SK-MEL-5 (cell line): ENCODE measurements around the gene ATP6V0C. TPM values are rescaled to one million over a fixed set of nuclear protein-coding genes. Genes with fewer than 3 reads are reported as not detected.
"Not testable (repeated sequence)": the region's sequence is repeated elsewhere in the genome, so short reads cannot be mapped to it uniquely, and the experiment has no call there.

ENCODE experiments used
- DNase-seq: peaks from one replicate; pipeline ENCODE4 v3.0.0-alpha.2; 2016; ENCODE audit warnings: low read depth, low spot score
- in situ Hi-C: cut with HindIII; loops from 2 replicates; pipeline ENCODE4 v1.10.0; 2016; ENCODE audit warnings: low sequenced_read_pairs, high pct_unique_total_duplicates, low pct_unique_long_range_greater_than_20kb
- total RNA-seq: library from RNA; depleted of rRNA; stranded (reverse); fragments of >200 nt; shearing (Covaris generic); gene quantifications from 2 replicates; pipeline ENCODE4 v1.2.3, GENCODE V29; 2014

The ATP6V0C gene
- total RNA-seq, 1 experiment from 2014 or later = 77.8 TPM

DNA sequence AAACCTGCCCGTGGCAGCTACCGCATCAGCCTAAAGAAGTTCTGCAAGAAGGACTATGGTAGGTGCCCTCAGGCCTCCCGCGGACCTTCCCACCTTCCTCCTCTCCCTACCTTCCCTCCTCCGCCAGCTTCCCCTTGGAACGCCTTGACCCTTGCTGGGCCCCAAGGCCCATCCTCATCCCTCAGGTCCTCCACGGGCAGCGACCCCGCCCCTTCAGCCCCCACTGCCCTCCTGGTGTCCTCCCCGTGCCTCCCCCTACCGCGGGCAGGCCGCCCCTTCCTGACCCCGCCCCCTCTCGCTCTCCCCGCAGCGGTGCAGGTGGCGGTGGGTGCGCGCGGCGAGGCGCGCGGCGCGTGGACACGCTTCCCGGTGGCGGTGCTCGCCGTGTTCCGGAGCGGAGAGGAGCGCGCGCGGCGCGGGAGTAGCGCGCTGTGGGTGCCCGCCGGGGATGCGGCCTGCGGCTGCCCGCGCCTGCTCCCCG, 40.3 kb upstream of the ATP6V0C start:
- no peak for DNase-seq
- in situ Hi-C loops = no loop called here

DNA sequence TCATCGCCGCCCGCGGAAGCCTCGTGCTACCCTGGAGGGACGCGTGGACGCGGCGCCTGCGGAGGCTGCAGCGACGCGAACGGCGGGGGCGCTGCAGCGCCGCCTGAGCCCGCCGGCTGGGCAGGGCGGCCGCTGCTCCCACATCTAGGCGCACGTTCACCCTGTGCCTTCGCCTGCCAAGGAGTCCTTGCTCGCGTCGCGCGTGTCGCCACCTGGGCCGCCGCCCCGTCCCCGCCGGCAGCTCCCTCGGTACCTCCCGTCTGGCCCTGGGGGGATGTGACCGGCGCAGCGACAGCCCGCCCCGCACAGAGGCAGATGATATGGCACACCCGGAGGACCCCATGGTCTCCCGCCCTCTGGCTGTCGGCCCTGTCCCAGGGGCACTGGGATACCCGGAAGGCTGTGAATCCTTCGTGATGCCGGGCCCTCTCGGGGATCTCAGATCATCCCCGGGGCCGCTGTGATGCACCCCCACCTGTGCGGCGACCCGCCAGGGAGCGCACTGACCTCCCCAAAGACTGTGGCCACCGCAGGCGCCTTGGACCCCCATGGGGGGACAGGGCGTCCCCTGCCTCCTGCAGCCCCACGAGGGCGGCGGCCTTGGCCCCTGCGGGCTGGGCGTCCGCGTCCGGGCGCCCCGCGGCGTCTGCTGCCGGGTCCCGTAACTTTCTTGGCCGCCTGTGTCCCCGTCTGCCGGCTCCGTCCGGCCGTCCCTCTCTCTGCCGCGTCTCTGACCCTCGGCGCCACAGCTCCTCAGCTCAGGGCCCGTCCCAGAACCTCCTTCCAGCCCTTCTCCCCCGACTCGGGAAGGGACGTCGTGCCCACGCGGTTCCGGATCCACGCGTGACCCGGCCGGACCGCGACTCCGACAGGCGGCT, 39.5 kb upstream of the ATP6V0C start:
- DNase-seq = peak; percentile 34
- in situ Hi-C loops = no loop called here

DNA sequence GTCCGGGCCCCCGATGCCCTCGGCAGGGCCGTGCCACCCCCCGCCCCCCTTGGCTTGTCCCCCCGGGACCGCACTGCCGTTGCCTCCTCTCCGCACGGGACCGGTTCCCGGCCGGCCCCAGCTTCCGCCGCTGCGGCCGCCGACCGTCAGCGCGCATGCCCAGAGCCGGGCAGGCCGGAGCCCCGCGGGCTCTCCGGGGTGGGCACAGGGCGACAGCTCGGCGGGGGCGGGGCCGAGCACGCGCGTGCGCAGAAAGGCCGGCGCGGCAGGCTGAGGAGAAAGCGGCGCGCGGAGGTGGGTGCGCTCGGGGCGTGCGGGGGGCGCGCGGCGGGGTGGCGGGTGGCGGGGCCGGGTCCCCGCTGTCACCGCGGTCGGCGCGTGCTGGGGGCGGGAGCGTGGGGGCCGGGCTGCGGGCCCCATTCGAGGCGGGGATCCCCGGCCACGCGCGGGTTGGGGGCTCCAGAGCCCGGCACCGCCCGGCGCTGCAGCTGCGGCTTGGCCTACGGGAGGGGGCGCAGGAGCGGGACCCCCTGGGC, 38.8 kb upstream of the ATP6V0C start, which contains the start of gene TBC1D24:
TSS of gene TBC1D24 (plus strand) at position 251 of the 536 bp plus-strand sequence. CDS start 21,022 bp downstream, outside the sequence.
- in situ Hi-C loops = no loop called here
- peak; percentile 82 for DNase-seq

DNA sequence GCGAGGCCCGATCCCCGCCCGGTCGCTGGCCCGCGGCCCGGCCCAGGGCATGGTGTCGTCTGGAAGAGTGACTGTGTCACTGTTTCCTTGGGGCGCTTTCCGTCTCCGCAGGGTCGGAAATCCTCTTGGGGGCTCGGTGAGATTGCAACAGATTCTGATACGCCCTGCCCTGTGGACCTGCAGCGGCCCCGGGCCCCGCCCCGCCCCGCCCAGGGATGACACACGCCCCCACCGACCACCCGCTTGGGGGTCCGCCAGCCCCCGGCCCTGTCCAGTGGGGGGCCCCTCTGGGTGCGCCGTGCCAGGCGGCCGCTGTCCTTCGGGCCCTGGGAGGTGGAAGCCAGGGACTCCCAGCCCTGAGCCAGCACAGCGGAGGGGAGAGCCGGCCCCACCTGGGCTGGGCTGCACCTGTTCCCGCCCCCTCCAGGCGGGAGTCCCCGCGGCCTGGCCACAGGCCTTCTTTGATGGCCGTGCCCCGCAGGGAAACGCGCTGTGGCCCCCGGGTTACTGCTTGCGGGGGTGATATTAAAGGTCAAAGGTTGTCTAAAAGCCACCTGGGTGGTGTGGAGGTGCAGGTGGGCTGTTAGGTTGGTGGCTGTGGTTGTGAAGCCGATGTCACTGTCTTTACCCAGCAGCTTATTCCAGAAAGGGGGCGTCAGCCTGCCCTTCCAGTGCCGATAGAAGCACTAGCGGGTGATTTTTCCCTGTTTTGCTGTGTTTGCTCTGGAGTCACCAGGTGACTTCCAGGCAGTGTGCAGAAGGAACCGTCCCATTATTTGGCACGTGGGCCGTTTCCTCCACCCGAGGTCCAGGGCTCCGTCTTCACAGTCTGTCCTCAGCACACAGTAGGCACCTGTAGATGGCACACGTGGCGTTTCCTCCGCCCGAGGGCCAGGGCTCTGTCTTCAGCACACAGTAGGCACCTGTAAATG, 38.1 kb upstream of the ATP6V0C start:
- no peak for DNase-seq
- in situ Hi-C loops = no loop called here

DNA sequence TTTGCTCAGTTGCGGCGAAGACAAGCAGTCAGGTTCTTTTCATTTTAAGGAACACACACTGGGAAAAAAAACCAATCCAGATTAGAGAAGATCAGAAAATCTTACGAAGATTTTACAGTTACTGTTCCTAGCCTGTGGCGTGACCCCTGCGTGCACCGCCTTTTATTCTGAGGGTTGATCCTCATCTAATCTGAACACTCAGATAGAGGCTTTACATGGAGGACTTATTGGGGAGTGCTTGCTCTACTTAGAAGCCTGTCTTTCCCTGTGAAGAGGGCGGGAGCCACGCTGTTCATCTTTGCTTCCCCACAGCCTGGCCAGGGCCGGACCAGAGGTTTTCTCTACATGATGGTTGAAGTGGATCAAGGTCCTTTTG, 37.4 kb upstream of the ATP6V0C start:
- in situ Hi-C loops = no loop called here
- no peak for DNase-seq

DNA sequence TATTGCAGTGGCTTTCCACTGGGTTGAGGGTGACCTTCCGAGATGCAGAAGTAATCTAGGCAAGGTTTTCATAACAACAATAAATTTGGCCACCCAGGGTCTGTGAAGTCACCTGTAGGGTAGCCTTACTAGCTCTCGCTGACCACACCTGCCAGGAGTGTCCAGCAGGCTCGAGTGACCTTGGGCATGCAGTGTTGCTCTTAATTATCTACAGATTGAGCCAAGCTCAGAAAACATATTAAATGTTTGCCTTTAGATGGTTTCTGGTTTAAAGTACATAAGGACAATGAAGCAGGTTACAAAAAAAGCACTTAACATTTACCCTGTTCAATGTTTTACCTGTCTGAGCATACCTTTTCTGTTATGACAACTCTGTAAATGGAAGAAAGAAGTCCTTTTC, 37.0 kb upstream of the ATP6V0C start:
- DNase-seq = no peak

DNA sequence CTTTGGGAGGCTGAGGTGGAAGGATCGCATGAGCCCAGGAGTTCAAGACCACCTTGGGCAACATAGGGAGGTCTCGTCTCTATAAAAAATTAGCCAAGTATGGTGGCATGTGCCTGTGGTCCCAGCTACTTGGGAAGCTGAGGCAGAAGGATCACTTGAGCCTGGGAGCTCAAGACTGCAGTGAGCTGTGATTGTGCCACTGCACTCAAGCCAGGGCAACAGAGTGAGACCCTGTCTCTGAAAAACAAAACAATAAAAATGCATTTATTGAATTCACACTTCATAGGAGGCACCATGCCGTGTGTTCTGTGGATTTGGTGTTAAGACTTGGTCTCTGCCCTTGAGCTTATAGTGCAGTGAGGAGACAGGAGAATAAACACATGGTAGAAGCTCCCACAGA, 36.4 kb upstream of the ATP6V0C start:
- DNase-seq = no peak
- in situ Hi-C loops = no loop called here

More for the DNA sequence above, 37.0 kb upstream of the ATP6V0C start:
- in situ Hi-C loops = no loop called here

DNA sequence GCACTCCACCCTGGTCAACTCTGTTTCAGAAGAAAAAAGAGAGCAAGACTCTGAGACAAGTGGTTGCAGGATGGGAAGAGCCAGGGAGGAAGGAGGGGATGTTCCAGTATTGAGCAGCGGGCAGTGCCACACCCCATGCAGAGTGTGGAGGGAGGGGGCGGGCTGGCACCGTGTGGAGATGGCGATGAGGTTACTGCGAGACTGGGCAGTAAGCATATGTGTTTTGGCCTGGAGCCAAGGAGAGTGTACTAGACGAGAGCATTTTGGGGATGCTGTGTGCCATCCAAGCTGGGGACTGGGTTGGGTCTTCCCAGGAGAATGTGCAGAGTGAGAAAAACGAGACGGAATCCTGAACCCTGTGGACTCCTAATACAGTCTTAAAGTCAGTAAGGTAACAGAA, 35.5 kb upstream of the ATP6V0C start:
- in situ Hi-C loops = no loop called here
- DNase-seq = no peak

DNA sequence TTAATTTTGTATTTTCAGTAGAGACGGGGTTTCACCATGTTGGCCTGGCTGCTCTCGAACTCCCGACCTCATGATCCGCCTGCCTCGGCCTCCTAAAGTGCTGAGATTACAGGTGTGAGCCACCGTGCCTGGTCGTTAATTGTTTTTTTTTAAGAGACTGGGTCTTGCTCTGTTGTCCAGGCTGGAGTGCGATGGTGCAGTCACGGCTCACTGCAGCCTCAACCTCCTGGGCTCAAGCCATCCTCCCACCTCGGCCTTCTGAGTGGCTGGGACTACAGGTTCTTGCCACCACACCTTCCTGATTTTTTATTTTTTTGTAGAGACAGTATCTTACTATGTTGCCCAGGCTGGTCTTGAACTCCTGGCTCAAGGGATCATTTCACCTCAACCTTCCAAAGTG, 33.8 kb upstream of the ATP6V0C start:
- DNase-seq, in situ Hi-C loops: not testable (repeated sequence)

DNA sequence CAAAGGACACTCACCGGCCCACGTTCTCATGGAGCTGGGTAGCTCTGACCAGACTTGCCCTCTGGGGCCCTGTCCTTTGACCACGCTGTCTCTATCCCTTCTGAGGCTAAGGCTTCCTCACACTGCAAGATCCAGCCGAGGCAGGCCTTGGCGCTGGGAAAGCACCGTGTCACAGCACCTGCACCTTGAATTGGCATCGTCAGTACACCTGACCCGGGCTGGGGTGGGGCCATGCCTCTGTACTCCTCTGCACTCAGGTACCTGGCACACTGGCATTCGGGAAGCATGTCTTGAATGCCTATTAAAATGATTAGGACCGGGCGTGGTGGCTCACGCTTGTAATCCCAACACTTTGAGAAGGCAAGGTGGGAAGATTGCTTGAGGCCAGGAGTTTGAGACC, 32.8 kb upstream of the ATP6V0C start:
- in situ Hi-C loops = no loop called here
- DNase-seq = no peak

DNA sequence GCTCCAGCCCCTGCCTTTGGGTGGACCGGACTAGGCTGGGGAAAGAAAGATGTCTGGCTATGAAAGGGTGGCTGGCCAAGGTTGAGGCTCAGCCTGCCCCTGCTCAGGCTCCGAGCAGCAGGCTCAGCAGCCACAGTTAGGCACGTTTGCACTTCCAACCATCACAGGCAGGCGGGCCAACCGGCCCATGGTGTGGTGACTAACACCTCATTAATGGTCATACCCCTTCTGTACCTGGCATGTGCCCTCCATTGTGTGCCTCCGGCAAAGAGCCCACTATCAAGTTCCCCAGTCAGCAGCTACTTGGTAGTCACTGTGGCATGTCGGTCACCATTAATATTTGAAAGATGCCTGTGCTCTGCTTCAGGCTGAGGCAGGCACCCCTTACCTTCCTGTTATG, 32.1 kb upstream of the ATP6V0C start:
- in situ Hi-C loops = no loop called here
- no peak for DNase-seq

DNA sequence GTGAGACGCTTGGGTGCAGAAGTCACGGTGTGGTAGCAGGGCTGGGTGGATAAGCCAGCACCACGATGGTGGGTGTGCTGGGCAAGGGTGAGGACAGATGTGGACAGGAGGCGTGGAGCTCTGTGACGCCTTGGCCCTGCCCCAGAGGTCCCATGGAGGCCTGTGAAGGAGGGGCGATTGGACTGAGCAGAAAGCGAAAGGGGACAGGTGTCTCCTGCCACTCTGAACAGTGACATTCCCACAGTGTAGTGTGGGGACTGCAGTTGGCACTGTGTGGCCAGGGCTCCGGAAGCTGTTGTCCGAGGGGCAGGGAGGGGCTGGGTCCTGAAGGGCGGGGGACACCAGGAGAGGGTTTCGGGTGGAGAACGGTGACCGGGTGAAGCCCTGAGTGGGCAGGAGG, 31.5 kb upstream of the ATP6V0C start:
- in situ Hi-C loops = no loop called here
- no peak for DNase-seq

DNA sequence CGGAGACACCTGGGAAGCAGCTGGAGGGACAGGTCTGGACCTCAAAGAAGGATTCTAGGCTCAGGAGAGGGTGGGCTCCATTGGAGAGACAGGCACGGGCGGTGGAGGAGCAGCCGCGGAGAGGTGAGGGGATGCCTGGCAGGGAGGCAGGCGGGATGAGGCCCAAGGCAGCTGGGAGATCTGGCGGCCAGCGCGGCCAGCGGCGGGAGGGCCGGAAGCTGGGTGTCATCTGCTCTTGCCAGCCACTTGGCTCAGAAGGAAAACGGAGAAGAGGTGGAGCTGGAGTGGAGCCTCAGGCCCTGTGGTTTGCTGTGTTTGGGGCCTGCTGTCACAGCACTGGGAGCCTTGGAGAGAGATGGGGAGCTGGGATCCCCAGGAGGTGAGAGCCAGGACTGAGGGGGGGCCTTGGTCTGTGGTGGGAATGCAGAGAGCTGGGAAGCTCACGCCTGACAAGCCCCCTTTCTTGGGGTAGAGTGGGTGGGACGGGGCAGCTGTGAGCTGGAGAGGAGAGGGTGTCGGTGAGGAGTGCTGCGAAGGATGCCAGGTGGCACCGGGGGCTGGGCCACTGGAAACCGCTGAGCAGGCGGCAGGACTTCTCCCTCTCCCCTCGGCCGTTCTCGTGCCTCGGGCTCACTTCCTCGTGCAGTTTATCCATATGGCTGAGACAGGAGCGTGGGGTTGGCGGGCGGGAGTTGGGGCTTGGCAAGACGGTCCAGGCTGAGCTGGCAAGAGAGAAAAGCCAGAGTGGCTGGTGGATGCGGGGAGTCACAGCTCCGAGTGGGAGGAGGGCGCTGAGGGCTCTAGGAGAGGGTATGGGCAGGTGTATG, 30.8 kb upstream of the ATP6V0C start:
- in situ Hi-C loops = no loop called here
- no peak for DNase-seq

DNA sequence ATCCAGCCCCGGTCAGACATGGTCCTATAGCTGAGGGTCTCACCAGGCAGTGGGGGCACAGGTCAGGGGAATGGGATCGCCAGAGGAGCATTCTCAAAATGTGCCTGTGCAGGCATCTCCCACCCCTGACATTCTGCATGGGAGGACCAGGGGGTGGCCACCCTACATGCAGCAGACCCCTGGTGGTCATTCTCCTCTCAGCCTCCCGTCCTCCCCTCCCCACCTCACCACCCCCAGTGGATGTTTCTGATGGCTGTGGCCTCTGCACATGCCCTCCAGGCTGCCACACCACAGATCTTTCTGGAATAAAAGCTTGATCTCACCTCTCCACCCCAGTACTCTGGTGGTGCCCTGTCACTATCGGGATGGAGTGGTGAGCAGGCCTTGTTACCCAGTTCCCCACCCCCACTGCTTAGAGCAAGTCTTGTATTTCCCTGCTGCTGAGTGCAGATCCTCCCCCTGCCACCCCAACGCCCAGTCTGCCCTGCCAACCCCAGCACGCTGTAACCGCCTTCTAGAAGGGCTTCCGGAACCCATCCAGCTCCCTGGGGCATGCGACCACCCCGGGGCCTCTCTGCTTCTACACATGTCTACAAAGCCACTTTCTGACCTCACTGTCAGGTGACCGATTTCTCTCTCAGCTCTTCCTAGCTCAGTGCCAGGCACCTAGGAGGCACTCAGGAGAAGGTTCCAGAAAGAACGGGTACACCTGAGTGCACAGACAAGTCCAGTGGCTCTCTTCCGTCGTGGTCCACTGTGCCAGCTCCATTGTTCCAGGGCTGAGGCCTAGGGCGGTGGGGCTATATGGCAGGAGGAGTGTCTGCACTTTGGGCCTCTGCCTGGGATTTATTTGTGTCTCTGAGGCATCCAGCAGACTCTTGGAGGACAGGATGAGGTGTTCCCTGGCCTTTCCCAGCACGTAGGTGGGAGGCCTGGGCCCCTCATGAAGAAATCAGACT, 29.5 kb upstream of the ATP6V0C start:
- DNase-seq = no peak
- in situ Hi-C loops = no loop called here

DNA sequence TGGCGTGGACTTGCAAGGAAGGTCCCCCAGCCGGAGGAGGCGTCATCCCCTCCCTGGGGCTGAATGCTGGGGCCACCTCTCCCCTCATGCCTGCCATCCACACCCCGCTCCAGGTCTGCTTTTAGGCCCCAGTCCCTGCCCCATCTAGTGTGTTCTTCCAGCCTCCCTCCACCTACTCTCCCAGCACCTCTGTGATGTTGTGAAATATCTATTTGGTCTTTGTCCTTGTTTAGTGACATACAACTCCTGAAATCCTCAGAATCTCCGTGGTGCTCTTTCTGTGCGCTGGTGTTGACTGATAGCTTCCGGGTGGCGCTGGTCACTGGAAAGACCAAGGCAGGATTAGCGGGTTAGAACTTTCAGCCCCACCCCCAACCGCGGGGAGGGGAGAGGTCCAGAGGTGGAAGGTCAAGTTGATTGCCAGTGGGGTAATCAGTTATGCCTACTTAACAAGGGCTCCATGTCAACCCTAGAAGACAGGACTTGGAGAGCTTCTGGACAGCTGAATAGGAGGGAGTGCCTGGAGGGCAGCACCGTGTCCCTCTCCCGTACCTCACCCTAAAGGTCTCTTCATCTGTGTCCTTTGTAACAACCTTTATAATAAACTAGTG, 28.7 kb upstream of the ATP6V0C start:
- DNase-seq = no peak
- in situ Hi-C loops = no loop called here
